Ovary (tissue), 9 donors: ENCODE results near the gene JPH3. TPM values are rescaled to one million over a fixed set of nuclear protein-coding genes. Genes with fewer than 3 reads are reported as not detected.

Experiments
- DNase-seq, 5 donors: peaks; one replicate each; pipeline ENCODE4 v3.0.0-alpha.2; 2019 to 2020
- H3K27ac ChIP-seq, 2 donors: fragments of 200-600 bp; one replicate each; pipeline versions ENCODE4 v1.5.1 to v1.8.0; 2019 to 2022
- H3K27me3 ChIP-seq: fragments of 200-600 bp; one replicate; pipeline ENCODE4 v1.8.0; 2022
- H3K36me3 ChIP-seq: fragments of 200-600 bp; sonication (generic); one replicate; pipeline ENCODE4 v1.5.1; 2019
- H3K4me1 ChIP-seq: one replicate; pipeline ENCODE4 v1.8.1; 2013; ENCODE audit warnings: mild to moderate bottlenecking, moderate library complexity; ENCODE audit not compliant: insufficient read depth
- H3K4me3 ChIP-seq: fragments of 200-600 bp; sonication (generic); one replicate; pipeline ENCODE4 v1.5.1; 2017
- H3K9me3 ChIP-seq, 2 donors: fragments of 200-600 bp in 1 of 2; sonication (generic) in 1 of 2; one replicate each; pipeline versions ENCODE4 v1.5.1 to v1.8.1; 2013 to 2019; ENCODE audit warnings: mild to moderate bottlenecking in 1 of 2, moderate library complexity in 1 of 2
- CTCF ChIP-seq, 3 donors: fragments of 450-650 bp in 2 of 3; fragments of 200-600 bp in 1 of 3; IDR thresholded peaks; one replicate each; pipeline versions ENCODE4 v1.5.1 to v1.8.0; 2016 to 2022; ENCODE audit warnings: antibody characterized with exemption in 3 of 3, mild to moderate bottlenecking in 1 of 3
- EP300 ChIP-seq: sonication (generic); formaldehyde crosslinking; IDR thresholded peaks from one replicate; pipeline ENCODE4 v1.6.1; 2017; ENCODE audit warnings: antibody characterized with exemption
- POLR2A ChIP-seq: fragments of 450-650 bp; IDR thresholded peaks from one replicate; pipeline ENCODE4 v1.6.1; 2017; ENCODE audit warnings: antibody characterized with exemption, mild to moderate bottlenecking, moderate library complexity
- WGBS, 3 donors: extraction: QIAGEN DNeasy Blood & Tissue Kit in 1 of 3; methylation state at CpG; one replicate each; pipeline versions ENCODE4 v1.1.5 to v1.1.7; 2013 to 2017; 5-methylcytosine and 5-hydroxymethylcytosine counted together
- intact Hi-C, 4 donors: fragments of 100-400 bp; cut with DNase I; formaldehyde crosslinking; loops; one replicate each; pipeline versions ENCODE4 v1.11.0 to v1.15.1; 2022 to 2023
- polyA plus RNA-seq, 2 donors: library from polyadenylated mRNA; stranded (reverse); fragments of 200-250 nt in 1 of 2; fragments of 350-450 nt in 1 of 2; fragmentation: Illumina TruSeq in 1 of 2; extraction: RNeasy Lipid Tissue Mini Kit (QIAGEN cat#74804) in 1 of 2; gene quantifications; one replicate each; pipeline ENCODE4 v1.2.3, GENCODE V29; 2013 to 2014
- total RNA-seq, 7 donors: library from RNA; depleted of rRNA in 2 of 7; stranded (reverse); fragments of >200 nt in 2 of 7; fragmentation: NEBNext Ultra II Directional in 3 of 7; extraction: Animal tissue kit (Norgen Biotek cat#: 25700) in 3 of 7; gene quantifications; one replicate each; pipeline versions ENCODE4 v1.1.0 to v1.2.4, GENCODE V29; 2016 to 2023
- donor health status: DM: no; HTN: no; CAD: no; lungs with moderate emphysema.
- donor health status: DM: no; HTN: no; CAD: no.
- donor health status: Bipolar disorder and iron deficiency.
- donor health status: DM: yes; HTN: yes; CAD: no.
- donor health status: DM: no; HTN: no; CAD: no.
- donor health status: DM: yes; HTN: yes; CAD: no.

JPH3 gene
- total and polyA plus RNA-seq, 9 donors: 0.11 to 0.62 (median 0.30) TPM; not detected in 3

GRCh38 chr16:87584271-87584670 lies 18.0 kb upstream of the JPH3 start:
- TF ChIP-seq CTCF (IDR thresholded peaks at IDR 0.05) (no peak), EP300 (no peak), POLR2A (no peak)
- no peak overlapping the region for H3K4me3 ChIP-seq
- DNase-seq: peak in 1 of 5 donors; percentile 18
- no peak overlapping the region for H3K27ac ChIP-seq
- peaks cover 20% of the 10 kb centered on the region for H3K4me1 ChIP-seq
- 72 to 81% (median 72%) methylated on average over 7 of the region's 7 CpGs for WGBS, 3 donors
- intact Hi-C loops: no loop called here
- no peaks in the 10 kb centered on the region for H3K9me3 ChIP-seq
- H3K27me3 ChIP-seq: no peaks in the 10 kb centered on the region
- H3K36me3 ChIP-seq: no peaks in the 10 kb centered on the region

DNA sequence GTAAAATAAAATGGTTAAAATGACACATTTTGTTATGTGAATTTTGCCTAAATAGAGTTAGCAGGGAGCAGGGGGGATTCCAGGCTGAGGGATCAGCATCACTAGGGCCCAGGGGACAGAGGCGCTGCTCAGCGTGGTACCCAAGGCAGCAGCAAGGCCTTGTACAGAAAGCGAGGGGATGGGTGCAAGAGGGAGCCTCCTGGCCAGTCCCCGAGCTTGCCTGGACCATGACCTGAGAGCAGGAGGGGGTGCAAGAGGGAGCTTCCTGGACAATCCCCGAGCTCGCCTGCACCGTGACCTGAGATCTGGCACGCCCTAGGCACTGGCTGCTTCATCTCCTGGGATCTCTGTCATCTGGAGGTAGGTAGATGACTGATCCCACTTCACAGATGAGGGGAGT lies 17.3 kb upstream of the JPH3 start:
- no peak for DNase-seq
- H3K4me1 ChIP-seq: peaks cover 20% of the 10 kb centered on the region
- WGBS, 3 donors: 94 to 99% (median 95%) methylated on average over 8 of the region's 8 CpGs
- TF ChIP-seq CTCF (IDR thresholded peaks at IDR 0.05) (no peak), EP300 (no peak), POLR2A (no peak)
- no peaks in the 10 kb centered on the region for H3K27me3 ChIP-seq
- H3K4me3 ChIP-seq: no peak overlapping the region
- no peak overlapping the region for H3K27ac ChIP-seq
- no peaks in the 10 kb centered on the region for H3K36me3 ChIP-seq
- H3K9me3 ChIP-seq: no peaks in the 10 kb centered on the region
- intact Hi-C loops: loop anchor here (5.0 kb wide), 4 partner anchors 52 to 187 kb away; partner anchors contain the start of gene KLHDC4 (in 2 of the 4)

DNA sequence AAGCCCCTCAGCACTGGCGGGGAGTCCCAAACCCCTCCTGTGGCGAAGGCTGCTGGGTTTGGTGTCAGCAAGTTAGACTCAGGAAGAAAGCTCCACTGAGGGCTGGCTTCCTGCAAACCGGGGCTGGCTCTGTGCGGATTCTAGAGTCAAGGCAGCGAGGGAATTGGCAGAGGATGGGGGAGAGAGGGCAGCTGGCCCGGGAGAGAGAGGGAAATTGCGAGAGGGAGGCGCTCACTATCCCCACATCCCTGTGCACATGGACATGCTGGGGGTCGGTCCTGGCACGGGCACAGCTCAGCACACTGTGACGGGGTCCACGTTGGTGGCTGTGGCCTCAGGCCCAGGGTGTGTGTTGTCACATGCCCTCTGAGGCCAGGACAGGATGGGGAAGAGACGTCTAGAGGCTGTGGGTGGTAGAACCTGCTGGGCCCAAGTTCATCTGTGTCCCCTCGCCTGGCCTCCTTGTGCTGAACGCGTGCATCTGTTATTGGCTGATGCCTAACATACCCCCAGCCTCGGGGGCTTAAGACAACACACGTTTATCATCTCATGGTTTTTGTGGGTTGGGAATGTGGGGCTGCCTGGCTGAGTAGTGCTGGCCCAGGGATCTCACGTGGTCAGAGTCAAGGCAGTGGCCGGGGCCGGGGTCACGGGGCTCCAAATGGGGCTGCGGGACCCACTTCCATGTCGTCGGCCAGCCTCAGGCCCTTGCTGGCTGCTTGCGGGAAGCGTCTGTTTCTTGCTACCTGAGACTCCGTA lies 16.7 kb upstream of the JPH3 start:
- Histone ChIP-seq H3K9me3 (no peaks in the 10 kb centered on the region), H3K27me3 (no peaks in the 10 kb centered on the region), H3K36me3 (no peaks in the 10 kb centered on the region), H3K4me1 (peaks cover 20% of the 10 kb centered on the region), H3K4me3 (no peak overlapping the region), H3K27ac (no peak overlapping the region)
- DNase-seq: no peak
- intact Hi-C loops: loop anchor here (5.0 kb wide), 4 partner anchors 52 to 187 kb away; partner anchors contain the start of gene KLHDC4 (in 2 of the 4)
- WGBS, 3 donors: 72 to 76% (median 73%) methylated on average over 28 of the region's 28 CpGs
- no peak for TF ChIP-seq EP300
- no peak for TF ChIP-seq CTCF (IDR thresholded peaks at IDR 0.05)
- no peak for TF ChIP-seq POLR2A

- Histone ChIP-seq H3K4me3 (no peak overlapping the region), H3K4me1 (peaks cover 20% of the 10 kb centered on the region), H3K9me3 (no peaks in the 10 kb centered on the region), H3K27ac (no peak overlapping the region), H3K36me3 (no peaks in the 10 kb centered on the region), H3K27me3 (no peaks in the 10 kb centered on the region)
- WGBS, 3 donors: 79 to 87% (median 84%) methylated on average over 22 of the region's 22 CpGs
- no peak for DNase-seq
- no peak for TF ChIP-seq POLR2A
- no peak for TF ChIP-seq CTCF (IDR thresholded peaks at IDR 0.05)
- no peak for TF ChIP-seq EP300
- intact Hi-C loops: loop anchor here (5.0 kb wide), 4 partner anchors 51 to 186 kb away; partner anchors contain the start of gene KLHDC4 (in 2 of the 4)
These were observed 16.0 kb upstream of the JPH3 start for GRCh38 chr16:87586201-87586782.
